Measurements from ENCODE around the gene CPA2.

DNA sequence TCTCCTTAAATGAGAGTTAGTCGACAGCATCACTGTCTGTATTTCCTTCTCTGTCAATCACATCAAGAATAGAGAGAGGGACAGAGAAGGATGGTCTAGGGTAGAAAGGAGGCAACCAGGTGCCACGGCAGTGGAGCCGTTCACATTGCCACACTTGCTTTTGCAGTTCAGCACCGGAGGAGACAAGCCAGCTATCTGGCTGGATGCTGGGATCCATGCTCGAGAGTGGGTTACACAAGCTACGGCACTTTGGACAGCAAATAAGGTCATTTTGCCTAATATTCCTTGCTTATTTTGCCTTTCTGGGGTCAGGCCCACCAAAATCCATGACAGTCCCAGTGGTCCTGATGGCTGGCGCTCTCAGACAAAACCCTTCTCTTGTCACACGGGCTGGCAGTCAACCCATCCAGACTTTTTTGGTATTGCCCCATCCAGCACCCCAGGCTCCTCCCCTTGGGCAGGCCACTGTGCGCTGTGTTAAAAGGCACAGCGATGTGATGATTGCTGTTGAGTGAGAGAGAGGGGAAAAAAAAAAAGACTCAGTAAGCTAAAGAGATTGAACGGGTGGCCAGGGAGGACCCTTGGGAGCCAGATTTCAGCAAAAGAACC lies 8.4 kb downstream of the CPA2 start:
- TF ChIP-seq MAZ (IDR thresholded peaks at IDR 0.05; ENCODE audit: borderline replicate concordance, low read depth, low read length) = no peak
- TF ChIP-seq, protein P1, sequence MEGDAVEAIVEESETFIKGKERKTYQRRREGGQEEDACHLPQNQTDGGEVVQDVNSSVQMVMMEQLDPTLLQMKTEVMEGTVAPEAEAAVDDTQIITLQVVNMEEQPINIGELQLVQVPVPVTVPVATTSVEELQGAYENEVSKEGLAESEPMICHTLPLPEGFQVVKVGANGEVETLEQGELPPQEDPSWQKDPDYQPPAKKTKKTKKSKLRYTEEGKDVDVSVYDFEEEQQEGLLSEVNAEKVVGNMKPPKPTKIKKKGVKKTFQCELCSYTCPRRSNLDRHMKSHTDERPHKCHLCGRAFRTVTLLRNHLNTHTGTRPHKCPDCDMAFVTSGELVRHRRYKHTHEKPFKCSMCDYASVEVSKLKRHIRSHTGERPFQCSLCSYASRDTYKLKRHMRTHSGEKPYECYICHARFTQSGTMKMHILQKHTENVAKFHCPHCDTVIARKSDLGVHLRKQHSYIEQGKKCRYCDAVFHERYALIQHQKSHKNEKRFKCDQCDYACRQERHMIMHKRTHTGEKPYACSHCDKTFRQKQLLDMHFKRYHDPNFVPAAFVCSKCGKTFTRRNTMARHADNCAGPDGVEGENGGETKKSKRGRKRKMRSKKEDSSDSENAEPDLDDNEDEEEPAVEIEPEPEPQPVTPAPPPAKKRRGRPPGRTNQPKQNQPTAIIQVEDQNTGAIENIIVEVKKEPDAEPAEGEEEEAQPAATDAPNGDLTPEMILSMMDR (IDR thresholded peaks at IDR 0.05) = no peak
- TF ChIP-seq, protein P2, sequence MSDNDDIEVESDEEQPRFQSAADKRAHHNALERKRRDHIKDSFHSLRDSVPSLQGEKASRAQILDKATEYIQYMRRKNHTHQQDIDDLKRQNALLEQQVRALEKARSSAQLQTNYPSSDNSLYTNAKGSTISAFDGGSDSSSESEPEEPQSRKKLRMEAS (IDR thresholded peaks at IDR 0.05) = no peak
- no peak for TF ChIP-seq EP300 (IDR thresholded peaks at IDR 0.05)
- no peak for TF ChIP-seq RCOR1 (IDR thresholded peaks at IDR 0.05; ENCODE audit: low read depth, low read length)
- TF ChIP-seq KDM1A (IDR thresholded peaks at IDR 0.05; ENCODE audit: low read depth) = no peak
- no peak for TF ChIP-seq JUN (IDR thresholded peaks at IDR 0.05)
- TF ChIP-seq, protein P3, sequence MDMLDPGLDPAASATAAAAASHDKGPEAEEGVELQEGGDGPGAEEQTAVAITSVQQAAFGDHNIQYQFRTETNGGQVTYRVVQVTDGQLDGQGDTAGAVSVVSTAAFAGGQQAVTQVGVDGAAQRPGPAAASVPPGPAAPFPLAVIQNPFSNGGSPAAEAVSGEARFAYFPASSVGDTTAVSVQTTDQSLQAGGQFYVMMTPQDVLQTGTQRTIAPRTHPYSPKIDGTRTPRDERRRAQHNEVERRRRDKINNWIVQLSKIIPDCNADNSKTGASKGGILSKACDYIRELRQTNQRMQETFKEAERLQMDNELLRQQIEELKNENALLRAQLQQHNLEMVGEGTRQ (IDR thresholded peaks at IDR 0.05) = no peak
- TF ChIP-seq CEBPB (IDR thresholded peaks at IDR 0.05) = no peak
- no peak for TF ChIP-seq SREBF2 (IDR thresholded peaks at IDR 0.05)
- TF ChIP-seq POLR2A (IDR thresholded peaks at IDR 0.05; ENCODE audit: low read length) = no peak
- TF ChIP-seq MYC (IDR thresholded peaks at IDR 0.05; ENCODE audit: borderline replicate concordance, low read length) = no peak
- TF ChIP-seq EHMT2 (IDR thresholded peaks at IDR 0.05; ENCODE audit: low read depth) = no peak
- TF ChIP-seq ESRRA (IDR thresholded peaks at IDR 0.05; ENCODE audit: borderline replicate concordance, low read length) = no peak

Measured in A549 (cell line).